HCT116 (cell line): ENCODE results near the gene DAPP1.

Experiments used
- CBX3 ChIP-seq: IDR thresholded peaks from 2 replicates; pipeline ENCODE4 v1.6.1; 2012; ENCODE audit warnings: low read depth
- CEBPB ChIP-seq: IDR thresholded peaks from 2 replicates; pipeline ENCODE4 v1.6.1; 2012; ENCODE audit warnings: low read depth
- EGR1 ChIP-seq: IDR thresholded peaks from 2 replicates; pipeline ENCODE4 v1.6.1; 2012; ENCODE audit warnings: low read depth
- ELF1 ChIP-seq: IDR thresholded peaks from 2 replicates; pipeline ENCODE4 v1.6.1; 2012; ENCODE audit warnings: low read depth, borderline replicate concordance
- EZH2 ChIP-seq: fragments of 200-600 bp; sonication (generic); IDR thresholded peaks from 2 replicates; pipeline ENCODE4 v1.6.1; 2017; ENCODE audit warnings: antibody characterized with exemption, mixed run types
- POLR2A ChIP-seq: IDR thresholded peaks from 2 replicates; pipeline ENCODE4 v1.7.0; 2011; ENCODE audit warnings: borderline replicate concordance; ENCODE audit not compliant: insufficient read depth, insufficient read length; ENCODE audit errors: extremely low read depth
- POLR2AphosphoS5 ChIP-seq: IDR thresholded peaks from 2 replicates; pipeline ENCODE4 v1.6.1; 2011; ENCODE audit warnings: mild to moderate bottlenecking, low read depth, low read length, moderate library complexity
- RAD21 ChIP-seq: IDR thresholded peaks from 2 replicates; pipeline ENCODE4 v1.6.1; 2012; ENCODE audit warnings: low read depth, mild to moderate bottlenecking
- YY1 ChIP-seq: IDR thresholded peaks from 2 replicates; pipeline ENCODE4 v1.6.1; 2011; ENCODE audit warnings: low read length, low read depth, moderate library complexity, mild to moderate bottlenecking; ENCODE audit not compliant: insufficient replicate concordance; ENCODE audit errors: extremely low read depth
- ZNF274 ChIP-seq: fragments of 200-500 bp; sonication (Bioruptor generic); IDR thresholded peaks from 2 replicates; pipeline ENCODE4 v1.6.1; 2014; ENCODE audit warnings: mild to moderate bottlenecking, low read depth, low read length, inconsistent platforms
- TF ChIP-seq, protein P1 (sequence below): IDR thresholded peaks from 2 replicates; pipeline ENCODE4 v1.6.1; 2012
- TF ChIP-seq, protein P2 (sequence below), 3 experiments: fragments of 200-600 bp in 1 of 3; sonication (generic) in 1 of 3; IDR thresholded peaks in 2 of 3; conservative IDR thresholded peaks in 1 of 3; 2 replicates each; pipeline ENCODE4 v1.5.1; 2012 to 2017; ENCODE audit warnings: low read depth in 2 of 3, low read length in 2 of 3, antibody characterized with exemption in 1 of 3, borderline replicate concordance in 1 of 3, control low read depth in 1 of 3, mild to moderate bottlenecking in 1 of 3, mixed read lengths in 1 of 3, mixed run types in 1 of 3, moderate library complexity in 1 of 3; ENCODE audit not compliant: insufficient read depth in 1 of 3
- TF ChIP-seq, protein P3 (sequence below): IDR thresholded peaks from 2 replicates; pipeline ENCODE4 v1.6.1; 2012

DNA sequence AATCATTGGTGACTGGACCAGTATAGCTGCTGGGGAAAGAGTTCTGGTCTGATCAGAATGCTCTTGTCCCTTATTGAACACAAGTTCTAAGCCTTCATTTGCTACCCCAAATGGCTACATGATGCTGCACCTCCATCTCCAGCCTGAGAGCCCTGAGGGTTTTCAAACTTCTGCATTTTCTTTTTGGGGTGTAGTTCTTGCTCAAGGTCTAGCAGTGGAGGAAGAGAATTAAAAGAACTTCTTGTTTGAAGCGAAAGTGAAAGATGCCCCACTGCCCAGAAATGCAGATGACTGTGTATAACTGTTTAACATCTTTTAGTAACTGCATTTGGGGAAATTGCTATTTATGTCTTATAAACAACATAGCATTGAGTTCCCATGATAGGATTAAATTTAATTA, 39.1 kb downstream of the DAPP1 start:
- TF ChIP-seq, protein P1, sequence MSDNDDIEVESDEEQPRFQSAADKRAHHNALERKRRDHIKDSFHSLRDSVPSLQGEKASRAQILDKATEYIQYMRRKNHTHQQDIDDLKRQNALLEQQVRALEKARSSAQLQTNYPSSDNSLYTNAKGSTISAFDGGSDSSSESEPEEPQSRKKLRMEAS, result no peak
- TF ChIP-seq, protein P2, sequence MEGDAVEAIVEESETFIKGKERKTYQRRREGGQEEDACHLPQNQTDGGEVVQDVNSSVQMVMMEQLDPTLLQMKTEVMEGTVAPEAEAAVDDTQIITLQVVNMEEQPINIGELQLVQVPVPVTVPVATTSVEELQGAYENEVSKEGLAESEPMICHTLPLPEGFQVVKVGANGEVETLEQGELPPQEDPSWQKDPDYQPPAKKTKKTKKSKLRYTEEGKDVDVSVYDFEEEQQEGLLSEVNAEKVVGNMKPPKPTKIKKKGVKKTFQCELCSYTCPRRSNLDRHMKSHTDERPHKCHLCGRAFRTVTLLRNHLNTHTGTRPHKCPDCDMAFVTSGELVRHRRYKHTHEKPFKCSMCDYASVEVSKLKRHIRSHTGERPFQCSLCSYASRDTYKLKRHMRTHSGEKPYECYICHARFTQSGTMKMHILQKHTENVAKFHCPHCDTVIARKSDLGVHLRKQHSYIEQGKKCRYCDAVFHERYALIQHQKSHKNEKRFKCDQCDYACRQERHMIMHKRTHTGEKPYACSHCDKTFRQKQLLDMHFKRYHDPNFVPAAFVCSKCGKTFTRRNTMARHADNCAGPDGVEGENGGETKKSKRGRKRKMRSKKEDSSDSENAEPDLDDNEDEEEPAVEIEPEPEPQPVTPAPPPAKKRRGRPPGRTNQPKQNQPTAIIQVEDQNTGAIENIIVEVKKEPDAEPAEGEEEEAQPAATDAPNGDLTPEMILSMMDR (IDR thresholded peaks at IDR 0.05 in 2 of 3, conservative IDR thresholded peaks at IDR 0.05 in 1 of 3; ENCODE audit: borderline replicate concordance in 1 of 3, insufficient read depth in 1 of 3, low read depth in 2 of 3, low read length in 2 of 3), result no peak
- TF ChIP-seq YY1, result no peak
- TF ChIP-seq EZH2, result no peak
- no peak for TF ChIP-seq RAD21
- no peak for TF ChIP-seq POLR2A
- TF ChIP-seq CBX3, result no peak
- TF ChIP-seq, protein P3, sequence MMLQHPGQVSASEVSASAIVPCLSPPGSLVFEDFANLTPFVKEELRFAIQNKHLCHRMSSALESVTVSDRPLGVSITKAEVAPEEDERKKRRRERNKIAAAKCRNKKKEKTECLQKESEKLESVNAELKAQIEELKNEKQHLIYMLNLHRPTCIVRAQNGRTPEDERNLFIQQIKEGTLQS, result no peak
- TF ChIP-seq CEBPB, result no peak
- no peak for TF ChIP-seq POLR2AphosphoS5
- no peak for TF ChIP-seq ELF1
- no peak for TF ChIP-seq EGR1
- no peak for TF ChIP-seq ZNF274
